GM19467 (cell line): ENCODE measurements around the gene NMT2.

Source experiments
- ATAC-seq: cut with Tn5 transposase; IDR thresholded peaks from one replicate; pipeline ENCODE4 v1.9.1; 2021; ENCODE audit warnings: mild to moderate bottlenecking, moderate library complexity; ENCODE audit not compliant: unreplicated experiment

NMT2 gene

DNA sequence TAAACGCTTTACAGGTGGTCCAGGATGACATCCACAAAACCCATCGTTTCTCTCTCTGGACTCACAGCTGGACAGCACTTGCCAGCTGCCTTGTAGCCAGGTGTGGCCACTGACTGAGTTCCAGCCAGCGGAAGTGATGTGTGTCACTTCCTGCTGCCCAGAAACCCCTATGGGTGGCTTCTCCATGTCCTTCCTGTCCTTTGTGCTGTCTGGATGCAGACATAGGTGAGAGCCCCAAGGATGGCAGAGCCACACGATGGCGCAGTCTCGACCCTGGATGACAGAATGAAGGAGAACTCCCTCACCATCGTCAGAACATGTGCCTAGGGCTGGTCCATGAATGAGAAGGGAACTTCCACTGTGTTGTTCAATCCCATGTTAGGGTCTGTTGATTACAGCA, 22.1 kb downstream of the NMT2 start:
- no peak for ATAC-seq

DNA sequence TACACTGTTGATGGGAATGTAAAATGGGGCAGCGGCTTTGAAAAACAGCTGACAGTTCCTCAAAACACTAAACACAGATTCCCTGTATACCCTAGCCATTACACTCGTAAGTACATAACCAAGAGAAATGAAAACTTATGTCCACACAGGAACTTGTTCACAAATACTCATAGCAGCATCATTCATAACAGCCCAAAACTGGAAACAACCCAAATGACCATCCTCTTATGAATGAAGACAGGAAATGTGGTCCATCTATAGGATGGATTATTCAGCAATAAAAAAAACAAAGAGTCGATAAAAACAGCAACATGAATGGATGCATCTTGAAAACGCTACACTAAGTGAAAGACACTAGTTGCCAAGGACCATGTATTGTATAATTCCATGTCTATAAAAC, 23.7 kb downstream of the NMT2 start:
- no peak for ATAC-seq

DNA sequence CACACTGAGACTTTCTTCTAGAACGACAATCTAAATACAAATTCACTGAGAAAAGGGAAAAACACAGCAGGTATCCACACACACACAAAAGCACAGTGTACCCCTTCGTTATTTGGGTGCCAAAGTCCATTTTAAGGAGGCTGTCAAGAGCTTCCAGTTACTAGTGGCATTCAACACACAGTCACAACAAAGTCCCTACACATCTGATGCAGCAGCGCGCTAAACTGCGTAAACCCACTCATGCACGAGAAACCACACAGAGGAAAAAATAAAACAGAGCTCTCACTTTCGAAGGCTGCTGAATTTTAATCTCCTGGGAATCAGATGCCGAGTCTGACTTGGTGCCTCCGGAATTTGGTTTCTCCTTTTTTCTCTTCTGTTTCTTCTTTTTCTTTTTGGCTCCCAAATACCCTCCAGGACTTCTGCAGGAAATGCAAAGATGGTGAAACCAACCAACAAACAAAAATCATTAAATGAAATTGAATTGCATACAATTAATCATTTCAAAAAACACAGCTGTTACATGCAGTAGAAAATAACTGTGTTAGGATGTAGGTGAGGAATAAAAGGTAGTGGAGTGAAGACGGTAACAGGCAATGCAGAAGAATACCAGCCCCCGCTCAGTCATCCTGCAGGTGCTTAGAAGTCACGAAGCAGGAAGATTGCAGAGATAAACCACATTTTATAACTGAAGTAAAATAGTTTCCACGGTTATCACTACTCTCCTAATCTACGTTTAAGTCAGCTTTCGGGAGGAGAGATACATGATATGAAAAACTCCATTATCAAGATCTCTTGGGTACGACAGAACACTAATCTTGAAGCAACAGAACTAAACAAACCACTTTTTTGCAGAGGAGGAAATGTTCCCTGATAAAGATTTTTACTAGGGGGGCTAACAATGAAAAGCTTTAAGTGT, 27.1 kb downstream of the NMT2 start:
- ATAC-seq = peak; percentile 84

DNA sequence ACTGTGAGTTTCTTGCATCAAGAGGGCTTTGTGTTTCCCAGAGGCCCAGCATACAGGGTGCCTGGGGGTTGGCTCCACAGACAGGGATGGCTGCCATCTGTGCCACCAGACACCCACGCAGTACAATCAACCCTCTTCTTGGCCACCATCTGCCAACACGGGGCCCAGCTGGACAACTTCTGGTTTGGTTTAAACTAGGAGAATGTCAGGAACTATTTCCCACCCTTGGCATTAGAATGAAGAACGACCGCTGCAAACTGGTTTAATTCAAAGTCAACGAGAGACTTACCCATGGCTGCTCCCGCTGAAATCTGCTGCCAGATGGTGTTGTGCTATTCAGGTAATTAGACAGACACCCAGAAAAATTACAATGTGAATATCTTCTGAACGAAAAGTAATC, 27.8 kb downstream of the NMT2 start:
- no peak for ATAC-seq

DNA sequence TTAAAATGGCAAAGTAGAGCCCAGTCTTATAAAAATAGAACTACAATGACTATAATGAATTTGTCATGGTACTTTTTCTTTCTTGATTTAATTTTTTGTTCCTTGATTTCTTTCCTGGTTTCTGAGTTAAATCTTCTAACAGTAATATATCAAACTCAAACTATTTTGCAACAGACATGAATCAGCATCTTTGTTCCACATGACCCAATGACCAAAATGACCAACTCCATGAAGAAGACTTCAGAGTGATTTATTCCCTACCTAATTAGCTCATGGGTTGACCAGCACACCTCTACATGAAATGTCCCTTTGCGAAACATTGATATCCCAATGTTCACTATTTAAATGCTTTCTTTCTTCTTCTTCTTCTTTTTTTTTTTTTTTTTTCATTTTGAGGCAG, 30.9 kb downstream of the NMT2 start:
- ATAC-seq = no peak

DNA sequence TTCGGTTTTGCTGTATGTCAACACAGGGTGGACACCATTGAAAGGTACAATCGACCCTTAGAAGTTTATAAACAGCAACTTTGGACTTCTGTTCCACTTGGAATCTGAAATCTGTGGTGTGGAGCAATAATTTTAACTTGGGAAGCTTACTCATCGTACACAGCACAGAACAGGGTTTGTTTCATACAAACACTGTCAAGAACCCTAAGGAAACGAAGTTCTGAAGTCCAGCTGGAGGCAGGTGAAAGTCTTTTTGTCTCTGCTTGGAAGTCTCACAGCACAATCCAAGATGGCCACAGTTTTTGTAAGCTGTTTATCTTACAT, 31.5 kb downstream of the NMT2 start:
- no peak for ATAC-seq

DNA sequence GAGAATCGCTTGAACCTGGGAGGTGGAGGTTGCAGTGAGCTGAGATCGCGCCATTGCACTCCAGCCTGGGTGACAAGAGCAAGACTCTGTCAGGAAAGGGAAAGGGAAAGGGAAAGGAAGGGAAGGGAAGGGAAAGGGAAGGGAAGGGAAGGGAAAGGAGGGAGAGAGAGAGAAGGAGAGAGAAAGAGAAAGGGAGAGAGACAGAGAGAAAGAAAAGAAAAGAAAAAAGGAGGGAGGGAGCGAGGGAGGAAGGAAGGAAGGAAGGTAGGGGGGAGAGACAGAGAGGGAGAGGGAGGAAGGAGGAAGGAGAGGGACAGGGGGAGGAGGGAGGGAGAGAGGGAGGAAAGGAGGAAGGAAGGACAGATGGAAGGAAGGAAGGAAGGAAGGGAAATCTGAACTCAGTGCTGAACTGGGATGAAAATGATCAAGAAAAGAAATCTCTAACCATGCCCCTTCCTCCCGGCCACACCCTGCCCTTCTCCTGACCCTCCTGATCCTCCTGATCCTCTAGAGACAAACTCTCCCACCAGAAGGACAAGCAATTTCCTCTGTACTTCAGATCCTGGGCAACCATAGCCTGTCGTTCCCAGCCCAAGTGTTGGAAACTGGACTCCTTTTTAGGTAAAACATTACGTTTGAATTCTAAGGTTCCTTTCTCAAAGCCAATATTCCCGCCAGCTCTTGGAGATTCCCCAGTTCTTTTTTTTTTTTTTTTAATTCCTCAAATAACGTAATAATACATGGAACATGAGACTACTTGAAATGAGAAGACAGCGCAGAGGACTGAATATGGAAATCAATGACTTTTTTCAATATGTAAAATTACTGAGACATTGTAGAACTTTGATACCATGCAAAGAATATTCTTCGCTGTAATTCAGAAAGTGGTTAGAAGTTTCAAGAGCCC, 32.1 kb downstream of the NMT2 start:
- no peak for ATAC-seq

DNA sequence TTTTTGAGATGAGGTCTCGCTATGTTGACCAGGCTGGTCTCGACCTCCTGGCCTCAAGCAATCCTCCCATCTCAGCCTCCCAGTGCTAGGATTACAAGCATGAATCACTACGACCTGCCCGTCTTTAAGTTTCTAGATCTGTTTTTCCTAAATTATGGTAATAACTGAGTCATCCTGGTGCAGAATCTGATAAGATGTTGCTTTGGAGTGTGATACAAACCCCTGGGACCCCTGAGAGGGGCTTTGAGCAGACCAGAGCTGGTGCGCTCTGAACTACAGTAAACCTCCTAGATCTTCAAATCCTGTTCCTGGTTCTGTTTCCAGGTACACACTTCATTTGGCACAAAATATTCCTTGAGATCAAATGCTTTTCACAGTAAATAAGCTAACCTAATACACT, 37.2 kb downstream of the NMT2 start:
- ATAC-seq = no peak

DNA sequence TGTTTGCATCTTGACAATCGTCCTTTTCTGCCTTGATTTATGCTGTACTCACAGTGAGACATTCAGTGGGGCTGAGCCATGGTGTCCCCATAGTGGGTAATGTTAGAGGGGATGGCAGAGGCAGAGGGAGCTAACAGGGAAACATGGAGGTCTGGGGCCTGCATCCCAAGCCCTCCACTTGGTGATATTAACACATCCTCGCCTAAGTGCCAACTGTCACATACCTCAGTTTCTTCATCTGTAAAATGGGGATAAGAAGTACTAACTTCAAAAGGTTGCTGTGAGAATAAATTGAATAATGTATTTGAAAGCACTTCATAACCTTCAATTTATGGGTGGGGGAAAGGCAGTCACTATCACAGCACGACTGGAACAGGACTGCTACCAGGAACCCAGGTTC, 43.6 kb downstream of the NMT2 start:
- ATAC-seq = no peak

DNA sequence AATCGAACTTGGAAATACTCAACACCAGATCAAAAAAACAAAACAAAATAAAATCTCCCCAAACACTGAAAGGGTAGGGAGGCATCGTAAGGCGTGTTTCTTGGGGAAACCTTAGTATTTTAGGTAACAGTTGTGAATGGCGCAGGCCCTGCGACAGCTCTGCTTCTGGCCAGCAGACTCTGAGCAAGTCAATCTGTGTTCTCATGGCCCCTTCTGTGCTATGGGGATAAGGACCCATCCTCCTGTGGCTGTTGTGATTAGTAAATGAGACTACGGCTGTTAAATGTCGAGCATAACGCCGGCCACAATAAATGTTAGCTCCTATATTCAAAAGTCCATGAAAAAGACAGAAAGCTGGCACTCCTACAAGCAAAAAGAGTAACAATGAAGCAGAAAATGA, 44.3 kb downstream of the NMT2 start:
- no peak for ATAC-seq

DNA sequence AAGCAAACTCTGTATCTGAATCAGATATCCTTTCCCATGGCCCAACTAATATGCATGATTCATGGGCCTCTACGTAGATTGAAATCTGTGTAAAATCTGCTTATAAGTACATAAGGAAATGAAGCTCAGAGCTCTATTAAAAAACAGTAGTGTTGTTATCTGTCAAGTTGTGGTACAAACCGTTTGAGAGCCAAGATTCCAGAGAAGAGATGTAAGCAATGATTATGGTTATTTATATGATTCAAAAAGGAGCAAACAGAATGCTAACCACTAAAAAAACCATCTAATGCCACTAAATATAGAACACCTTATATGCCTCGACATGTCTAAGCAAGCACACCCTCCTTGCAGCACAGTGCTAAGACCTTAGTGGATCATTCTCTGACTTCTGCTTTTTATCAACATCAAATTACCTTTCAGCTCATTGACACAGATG, 44.7 kb downstream of the NMT2 start:
- ATAC-seq = no peak

DNA sequence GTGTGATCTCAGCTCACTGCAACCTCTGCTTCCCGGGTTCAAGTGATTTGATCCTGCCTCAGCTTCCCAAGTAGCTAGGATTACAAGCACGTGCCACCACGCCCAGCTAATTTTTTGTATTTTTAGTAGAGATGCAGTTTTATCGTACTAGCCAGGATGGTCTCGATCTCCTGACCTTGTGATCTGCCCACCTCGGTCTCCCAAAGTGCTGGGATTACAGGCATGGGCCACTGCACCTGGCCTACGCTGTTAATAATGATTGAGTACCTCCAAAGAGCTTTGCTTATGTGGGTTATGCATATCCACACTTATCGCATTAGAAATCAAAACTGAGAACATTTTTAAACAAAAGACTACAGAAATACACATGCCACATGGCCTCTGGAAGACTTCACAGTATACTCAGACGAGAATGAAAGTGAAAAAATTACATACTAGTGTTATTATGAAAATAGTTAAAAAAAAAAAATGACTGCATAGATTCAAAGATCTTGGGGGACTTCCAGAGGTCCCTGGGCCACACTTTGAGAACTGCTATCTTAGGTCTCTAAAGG, 45.9 kb downstream of the NMT2 start:
- ATAC-seq = peak; percentile 83

DNA sequence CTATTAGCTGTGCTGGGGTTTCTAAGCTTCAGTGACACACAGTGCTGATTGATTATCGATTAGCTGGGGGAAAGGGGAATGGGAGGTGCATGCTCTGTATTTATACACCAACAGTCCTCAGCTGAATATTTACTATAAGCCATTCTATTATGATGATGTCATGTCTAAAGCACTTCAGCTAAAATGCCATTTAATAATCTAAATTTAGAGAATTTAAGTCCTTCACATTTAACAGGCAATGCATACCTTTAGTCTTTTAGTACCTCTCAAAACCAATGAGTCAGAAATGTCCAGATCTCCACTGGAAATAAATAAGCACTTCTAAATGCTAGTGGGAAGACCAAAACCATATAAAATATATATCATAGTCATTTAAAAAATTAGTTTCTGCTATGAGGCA, 46.8 kb downstream of the NMT2 start:
- ATAC-seq = no peak

DNA sequence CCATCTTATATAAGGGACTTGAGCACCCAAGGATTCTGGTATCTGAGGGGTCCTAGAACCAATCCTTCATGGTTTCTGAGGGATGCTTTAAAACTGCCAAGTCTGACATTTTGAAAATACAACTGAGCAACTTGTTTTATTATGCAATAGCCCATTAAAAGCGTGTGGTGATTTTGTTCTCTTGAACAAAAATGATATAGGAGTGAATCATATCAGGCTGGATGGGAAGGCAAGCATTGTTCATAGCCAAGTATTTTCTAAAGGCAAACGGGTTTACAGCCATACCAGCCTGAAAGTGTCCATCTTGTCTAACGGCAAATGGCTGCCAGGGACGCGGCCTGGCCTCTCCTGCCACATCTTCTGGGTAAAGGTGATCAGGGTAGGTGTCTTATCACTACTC, 48.0 kb downstream of the NMT2 start:
- no peak for ATAC-seq

DNA sequence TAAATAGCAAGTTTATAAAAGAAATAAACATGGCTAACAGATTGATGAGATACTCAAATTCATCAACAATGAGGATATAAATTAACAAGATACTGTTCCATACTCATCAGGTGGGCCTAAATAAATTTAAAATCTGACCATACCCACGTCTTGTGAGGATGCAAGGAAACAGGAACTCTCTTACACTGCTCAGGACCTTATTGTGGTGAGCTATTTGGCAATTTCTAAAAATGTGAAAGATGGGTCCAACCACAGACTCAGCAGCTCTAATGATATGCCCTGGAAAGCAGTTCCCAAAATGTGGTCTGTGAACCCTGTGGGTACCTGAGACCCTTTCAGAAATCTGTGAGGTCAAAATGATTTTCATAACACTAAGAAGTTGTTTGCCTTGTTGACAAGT, 49.9 kb downstream of the NMT2 start:
- ATAC-seq = no peak

DNA sequence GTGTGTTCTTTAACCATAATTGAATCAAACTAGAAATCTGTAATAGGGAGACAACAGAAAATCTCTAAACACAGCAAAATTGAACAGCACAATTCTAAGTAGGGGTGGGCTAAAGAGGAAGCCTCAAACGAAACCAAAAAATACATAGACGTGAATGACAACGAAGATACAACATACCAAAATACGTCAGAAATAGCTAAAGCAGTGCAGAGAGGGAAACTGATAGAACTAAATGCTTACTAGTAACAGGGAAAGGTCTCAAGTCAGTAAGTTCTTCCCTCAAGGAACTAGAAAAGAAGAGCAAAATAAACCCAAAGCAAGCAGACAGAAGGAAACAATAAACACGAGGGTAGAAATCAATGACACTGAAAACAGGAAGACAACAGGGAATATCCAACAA, 52.3 kb downstream of the NMT2 start:
- no peak for ATAC-seq

DNA sequence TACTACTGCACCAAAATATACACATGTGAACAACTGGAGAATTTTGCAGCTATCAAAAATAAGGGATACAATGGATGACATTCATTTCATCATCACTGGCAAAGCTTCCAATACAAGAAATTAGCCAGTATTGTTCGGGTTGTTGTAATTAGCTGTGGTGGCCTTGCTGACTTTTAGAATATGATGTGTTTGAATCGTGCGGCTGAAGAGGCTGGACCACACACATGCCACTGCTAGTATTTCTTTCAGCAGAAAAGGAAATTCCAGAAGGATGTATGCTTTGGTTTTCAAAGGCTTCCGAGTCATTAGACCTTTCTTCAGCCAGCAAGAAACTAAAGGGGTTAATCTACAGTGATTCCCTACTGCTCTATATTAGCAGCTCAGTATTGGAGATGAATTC, 54.7 kb downstream of the NMT2 start:
- no peak for ATAC-seq

DNA sequence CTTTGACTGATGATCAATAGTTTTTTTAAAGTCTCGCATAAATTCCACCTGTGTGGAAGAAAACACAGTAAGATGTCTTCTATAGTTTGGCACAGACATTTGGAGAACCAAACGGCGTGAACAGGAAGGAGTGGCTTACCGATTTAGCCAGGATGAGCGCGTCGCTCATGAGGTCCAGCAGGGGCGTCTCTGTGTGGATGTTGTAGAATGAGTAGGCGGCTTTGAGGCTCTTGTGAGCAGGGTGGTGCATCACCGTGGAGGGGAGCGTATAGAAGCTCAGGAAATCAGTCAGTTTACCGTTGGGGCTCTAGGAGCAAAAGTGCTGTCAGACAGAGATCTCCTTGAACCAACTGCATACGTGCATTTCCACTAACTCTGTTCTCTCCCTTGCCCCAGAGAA, 55.8 kb downstream of the NMT2 start:
- ATAC-seq = no peak

DNA sequence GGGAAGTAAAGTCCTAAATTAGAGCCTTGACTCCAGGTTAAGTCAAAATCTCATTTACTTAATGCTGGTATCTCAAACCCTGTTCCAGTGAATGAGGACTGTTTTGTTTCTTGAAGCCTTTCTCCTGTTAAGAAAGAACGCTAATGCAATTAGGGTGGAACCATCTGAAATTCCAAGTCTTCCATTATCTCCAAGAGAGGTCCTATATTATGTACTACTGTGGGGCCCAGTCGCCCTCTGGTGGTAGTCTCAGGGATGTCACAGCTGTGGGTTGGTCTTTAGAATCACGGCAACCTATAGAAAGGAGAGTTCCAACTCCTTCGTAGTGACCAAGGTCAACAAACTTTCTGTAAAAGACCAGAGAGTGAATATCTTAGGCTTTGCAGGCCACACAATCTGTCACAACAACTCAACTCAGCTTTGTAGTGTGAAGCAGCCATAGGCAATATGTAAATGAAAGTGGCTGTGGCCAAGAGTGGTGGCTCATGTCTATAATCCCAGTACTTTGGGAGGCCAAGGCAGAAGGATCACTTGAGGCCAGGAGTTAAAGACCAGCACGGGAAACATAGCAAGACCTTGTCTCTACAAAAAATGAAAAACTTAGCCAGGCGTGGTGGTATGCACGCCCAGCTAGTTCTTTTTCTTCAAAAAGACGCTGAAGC, 62.0 kb downstream of the NMT2 start:
- ATAC-seq = peak; percentile 76

DNA sequence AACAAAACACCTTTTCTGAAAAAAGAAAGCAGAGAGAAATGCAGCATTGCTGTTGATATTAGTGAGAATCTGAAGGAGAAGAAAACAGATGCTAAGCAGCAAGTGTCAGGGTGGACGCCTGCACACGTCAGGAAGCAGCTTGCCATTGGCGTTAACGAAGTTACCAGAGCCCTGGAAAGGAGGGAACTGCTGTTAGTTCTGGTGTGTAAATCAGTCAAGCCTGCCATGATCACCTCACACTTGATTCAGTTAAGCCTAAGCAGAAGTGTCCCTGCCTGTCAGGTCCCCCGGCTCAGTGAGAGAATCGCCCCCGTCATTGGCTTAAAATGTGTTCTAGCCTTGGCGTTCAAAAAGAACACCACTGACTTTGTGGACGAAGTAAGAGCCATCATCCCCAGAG, 65.0 kb downstream of the NMT2 start:
- no peak for ATAC-seq

DNA sequence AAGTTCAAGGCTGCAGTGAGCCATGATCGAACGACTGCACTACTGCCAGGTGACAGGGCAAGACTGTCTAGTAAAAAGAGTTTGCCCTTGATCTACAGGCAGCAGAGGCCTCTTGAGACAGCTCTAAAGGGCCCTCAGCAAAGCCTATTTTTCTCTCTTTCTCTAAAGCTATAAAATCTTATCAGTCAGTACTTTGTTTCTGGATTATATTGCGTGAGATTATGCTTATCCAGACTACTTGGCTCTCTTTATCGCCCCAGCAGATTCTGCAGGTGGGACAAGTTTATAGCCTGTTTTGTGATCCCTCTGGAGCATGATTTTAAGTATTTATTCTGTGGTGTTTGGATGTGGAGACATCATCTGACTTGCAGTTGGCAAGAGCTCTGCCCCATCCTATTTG, 68.6 kb downstream of the NMT2 start:
- ATAC-seq = no peak
